Glomerular endothelial cell (primary cell): ENCODE data around the gene SLC22A14. TPM values are rescaled to one million over a fixed set of nuclear protein-coding genes. Genes with fewer than 3 reads are reported as not detected.
"Not testable (repeated sequence)": the region's sequence is repeated elsewhere in the genome, so short reads cannot be mapped to it uniquely, and the experiment has no call there.

Experiments used
- DNase-seq: peaks from one replicate; pipeline ENCODE4 v3.0.0-alpha.2; 2011; ENCODE audit warnings: low read depth, low spot score; ENCODE audit errors: extremely low read depth
- total RNA-seq: library from RNA; depleted of rRNA; stranded (reverse); fragments of >200 nt; gene quantifications from 2 replicates; pipeline ENCODE4 v1.2.3, GENCODE V29; 2015

The SLC22A14 gene
- total RNA-seq, 1 donor from 2014 or later, result 0.18 TPM

DNA sequence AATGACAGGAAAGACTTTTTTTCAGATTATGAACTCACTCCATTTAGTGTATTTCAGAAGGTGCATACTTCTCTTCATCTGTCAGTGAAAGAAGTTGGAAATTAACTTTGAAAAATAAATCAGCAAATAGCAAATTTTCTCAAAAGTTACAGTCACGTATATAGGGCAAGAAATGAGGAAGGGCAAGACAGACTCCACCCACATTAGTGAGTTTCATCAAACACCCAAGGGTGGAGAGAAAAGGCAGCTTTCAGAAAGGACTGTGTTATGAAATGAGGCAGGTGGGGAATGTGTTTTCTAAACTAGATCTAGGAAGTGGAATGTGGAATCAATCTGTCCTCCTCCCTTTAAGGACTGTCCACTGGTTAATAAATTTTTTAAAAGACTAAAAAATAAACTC is 13.6 kb upstream of the SLC22A14 start:
- no peak for DNase-seq

DNA sequence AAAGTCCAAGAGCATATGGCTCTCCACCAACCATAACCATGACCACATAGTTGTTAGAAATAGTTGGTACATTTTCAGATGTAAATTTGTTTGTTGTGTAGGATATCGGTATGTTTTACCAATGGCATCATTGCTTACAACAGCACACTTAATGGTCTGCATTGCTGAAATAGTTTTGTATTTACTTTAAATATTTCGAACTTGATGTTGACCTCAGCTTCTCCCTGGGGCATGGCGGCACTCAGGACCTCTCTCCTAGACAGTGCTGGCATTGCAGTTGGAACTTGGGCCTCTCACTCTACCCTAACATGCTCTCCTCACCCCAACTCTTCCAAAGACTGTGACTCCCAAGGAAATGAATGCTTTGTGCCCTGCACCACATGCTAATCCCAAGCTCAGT is 11.5 kb upstream of the SLC22A14 start:
- no peak for DNase-seq

DNA sequence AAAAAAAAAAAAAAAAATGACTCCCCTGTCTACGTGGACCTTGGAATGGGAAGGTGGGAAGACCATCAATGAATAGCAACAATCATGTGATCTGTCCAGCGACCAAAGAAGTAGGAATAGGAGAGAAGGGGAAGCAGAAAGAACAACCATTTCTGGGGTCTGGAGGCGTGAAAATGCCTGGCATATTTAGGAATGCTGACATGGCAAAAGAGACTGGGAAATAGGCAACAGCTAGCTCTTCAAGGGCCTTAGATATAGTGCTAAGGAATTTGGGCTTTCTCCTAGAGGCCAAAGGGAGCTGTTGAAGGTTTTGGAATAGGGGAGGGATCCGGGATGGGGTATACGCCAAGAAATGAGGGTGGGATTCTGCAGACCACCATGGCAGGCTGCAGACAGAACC is 10.5 kb upstream of the SLC22A14 start:
- DNase-seq, result no peak

DNA sequence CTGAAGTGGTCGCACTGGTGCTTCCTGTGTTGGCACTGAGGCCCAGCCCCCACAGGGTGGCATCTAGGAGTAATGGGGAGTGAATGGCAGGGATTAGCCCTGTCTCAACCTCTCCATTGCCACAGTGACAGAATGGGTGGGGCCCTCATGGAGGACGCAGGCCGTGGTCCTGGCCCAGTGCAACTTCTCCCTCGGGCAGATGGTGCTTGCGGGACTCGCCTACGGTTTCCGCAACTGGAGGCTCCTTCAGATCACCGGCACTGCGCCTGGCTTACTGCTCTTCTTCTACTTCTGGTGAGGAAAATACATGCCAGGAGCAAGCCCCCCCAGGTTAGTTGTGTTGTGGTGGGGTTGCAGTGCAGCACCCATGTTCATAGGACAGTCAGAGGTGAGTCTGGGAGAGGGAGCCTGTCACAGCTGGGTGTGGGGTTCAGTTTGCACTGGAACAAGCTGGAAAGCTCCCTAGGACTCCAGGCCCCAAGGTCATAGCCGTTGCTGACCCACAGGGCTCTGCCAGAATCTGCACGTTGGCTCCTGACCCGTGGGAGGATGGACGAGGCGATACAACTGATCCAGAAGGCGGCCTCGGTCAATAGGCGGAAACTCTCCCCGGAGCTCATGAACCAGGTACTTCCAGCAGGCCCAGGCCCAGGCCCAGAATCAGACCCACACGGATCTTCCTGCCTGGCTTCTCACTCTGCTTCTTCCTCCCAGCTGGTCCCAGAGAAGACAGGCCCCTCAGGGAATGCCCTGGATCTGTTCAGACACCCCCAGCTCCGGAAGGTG is 7.0 kb upstream of the SLC22A14 start:
- no peak for DNase-seq

DNA sequence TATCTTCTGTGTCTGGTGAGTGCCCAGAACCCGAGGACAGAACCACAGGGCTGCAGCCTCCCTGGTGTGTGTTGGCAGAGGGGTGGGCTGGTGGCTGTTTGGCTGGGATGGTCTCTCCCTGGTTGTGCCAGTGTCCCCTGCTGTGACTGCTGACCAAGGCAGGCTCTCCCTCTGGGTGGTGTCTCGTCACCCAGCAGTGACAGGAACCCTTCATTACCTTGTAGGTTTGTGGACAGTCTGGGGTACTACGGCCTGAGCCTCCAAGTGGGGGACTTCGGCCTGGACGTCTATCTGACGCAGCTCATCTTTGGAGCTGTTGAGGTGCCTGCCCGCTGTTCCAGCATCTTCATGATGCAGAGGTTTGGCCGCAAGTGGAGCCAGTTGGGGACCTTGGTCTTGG is 6.4 kb upstream of the SLC22A14 start:
- no peak for DNase-seq

DNA sequence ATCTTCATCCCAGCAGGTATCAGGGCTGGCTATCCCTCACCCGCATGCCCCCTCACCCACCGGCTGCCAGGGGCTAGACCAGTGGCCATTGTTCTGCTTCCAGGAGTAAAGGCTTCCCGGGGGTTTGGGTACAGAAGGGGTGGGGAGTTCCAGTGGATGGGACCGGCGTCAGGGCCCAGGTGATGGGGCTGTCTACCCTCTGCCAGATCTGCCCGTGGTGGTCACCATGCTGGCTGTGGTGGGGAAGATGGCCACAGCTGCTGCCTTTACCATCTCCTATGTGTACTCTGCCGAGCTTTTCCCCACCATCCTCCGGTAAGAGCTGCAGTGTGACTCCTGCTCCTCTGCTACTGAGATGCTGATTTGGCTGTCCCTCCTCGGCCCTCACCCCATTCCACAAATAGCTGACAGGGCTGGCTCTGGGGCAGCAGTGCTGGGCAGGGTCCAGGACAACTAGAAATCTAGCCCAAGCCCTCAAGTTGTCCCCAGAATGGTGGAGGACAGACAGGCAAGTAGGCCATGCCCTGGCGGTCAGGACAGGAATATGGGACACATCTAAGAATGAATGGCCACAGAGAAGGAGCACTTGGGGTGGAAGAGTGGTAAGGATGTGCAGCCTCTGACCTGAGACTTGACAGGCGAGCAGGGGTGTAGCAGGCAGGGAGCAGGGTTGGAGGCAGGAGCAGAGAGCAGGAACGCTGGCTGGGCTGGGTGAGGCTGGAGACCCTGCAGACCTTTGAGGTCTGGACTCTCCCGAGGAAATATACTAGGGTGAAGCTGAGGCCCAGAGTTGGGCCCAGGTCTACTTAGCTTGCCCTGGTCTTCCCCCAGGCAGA is 5.8 kb upstream of the SLC22A14 start:
- DNase-seq, result no peak

DNA sequence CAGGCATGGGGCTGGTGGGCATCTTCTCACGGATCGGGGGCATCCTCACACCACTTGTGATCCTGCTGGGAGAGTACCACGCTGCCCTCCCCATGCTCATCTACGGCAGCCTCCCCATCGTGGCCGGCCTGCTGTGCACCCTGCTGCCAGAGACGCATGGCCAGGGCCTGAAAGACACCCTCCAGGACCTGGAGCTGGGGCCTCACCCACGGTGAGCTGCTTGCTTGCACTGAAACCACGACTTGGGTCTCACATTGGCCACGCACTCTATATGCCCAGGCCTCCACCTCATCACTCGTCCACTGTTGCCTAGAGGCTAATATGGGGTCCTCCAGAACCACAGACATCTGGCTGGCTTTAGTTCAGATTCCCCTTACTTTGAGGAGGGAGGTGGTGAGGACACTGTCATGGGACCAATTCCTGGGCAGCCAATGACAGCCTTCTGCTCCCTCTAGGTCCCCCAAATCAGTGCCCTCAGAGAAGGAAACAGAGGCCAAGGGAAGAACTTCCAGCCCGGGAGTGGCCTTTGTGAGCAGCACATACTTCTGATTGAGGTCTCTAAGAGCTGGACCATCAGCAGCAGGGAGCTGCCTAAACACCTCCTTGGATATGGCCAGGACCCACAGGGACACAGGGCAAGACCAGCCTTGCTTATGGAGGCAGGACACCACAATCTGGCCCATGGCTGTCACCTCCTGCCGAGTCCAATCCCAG is 5.0 kb upstream of the SLC22A14 start:
- DNase-seq, result no peak

DNA sequence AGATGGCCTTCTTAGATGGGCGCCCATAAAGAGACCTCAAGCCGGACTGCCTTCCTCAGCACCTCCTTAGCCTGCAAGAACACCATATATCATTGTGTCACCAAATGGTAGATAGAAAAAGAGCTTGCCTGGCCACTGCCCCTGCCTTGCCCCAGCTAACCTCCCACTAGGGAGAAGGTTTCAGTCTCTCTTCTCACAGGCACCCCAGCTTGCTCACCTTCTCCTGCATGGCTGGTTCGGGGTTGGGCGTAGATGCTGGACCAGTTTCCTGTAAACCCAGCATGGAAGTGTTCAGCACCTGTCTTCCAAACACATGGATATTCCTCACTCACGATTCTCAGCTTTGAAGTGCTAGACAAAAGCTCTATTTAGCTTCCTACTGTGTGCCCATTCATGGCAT is 3.3 kb upstream of the SLC22A14 start:
- no peak for DNase-seq

DNA sequence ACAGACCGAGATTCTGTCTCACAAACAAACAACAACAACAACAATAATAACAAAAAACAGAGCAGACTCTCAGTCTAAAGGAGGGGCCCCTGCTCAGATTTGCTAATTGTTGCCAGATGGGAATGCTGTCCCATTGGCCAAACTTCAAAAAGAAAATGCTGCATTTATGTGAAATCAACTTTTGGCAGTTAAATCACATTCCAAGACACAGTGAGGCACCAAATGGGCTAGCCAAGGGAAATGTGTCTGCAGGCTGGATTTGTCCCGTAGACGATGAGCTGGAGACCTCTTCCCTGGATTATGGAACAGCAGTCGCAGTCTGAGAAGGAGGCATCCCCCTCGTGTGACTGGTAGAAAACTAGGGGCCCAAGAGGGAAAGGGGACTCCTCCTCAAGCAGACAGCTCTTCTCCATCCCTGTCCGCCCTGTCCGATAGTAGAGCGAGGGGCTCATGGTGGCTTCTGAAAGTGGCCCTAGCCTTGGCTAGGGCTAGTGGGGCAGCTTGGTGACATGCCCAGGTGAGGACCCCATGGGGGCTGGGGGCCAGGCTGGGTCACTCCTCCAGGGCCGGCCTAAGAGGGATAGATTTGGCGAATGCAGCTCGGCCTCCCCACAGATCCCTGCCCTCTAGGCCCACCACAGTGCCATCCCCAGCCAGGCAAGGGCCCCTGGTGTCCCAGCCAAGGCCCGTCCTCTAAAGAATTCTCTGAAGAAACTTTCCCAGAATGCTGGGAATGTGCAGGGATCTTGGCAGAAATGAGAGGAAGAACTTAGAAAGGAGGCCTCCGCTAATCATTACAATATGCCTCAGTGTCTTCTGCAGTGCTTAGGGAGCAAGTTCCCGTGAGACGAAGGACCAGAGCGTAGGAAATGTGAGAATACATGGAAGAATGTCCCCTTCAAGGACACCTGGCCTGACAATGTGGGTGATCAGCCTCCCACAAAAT is 2.0 kb downstream of the SLC22A14 start:
- no peak for DNase-seq

DNA sequence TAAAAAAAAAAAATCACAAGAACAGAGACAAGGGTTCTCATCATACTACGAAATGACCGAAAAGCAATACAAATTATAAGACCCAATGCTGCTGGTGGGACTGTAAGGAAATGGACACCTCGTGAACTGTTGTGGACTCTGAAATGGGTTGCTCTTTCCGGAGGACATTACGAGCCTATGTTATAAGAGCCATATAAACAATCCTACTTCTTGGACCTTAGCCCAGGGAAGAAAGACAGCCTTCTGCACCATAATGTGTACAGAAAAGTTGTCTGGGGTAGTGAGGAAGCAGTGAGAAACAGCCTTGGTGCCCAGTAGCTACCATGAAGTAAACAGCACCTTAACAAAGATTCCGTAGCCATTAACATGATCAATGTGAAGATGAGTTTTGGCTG is 2.7 kb downstream of the SLC22A14 start:
- DNase-seq, result no peak

DNA sequence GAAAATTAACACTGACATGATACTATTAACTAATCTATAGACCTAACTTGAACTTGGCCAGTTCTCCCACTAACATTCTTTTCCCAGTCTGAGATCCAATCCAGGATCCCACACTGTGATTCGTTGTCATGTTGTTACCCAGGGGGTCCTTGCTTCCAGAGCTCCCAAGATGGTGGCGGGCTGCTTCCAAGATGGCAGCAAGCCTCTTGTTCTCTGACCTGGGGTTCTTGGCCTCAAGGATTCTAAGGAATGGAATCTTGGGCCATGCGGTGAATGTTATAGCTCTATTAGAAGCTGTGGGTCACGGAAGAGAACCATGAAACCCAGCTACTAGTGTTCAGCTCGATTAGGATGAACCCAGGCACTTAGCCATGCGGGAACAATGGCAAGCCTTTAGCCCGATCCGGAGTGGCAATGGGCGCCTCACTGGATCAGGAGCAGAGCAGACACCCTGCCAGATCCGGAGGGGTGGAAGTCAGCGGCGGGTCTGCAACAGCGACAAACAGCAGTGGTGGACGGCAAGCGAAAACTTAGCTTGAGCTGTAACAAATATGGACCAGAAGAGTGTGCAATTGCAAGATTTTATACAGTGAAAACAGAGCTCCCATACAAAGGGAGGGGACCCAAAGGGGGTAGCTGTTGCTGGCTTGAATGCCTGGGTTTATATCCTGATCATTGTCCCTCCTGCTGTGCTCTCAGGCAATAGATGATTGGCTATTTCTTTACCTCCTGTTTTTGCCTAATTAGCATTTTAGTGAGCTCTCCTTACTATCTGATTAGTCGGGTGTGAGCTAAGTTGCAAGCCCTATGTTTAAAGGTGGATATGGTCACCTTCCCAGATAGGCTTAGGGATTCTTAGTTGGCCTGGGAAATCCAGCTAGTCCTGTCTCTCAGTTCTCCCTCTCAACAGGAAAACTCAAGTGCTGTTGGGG is 7.5 kb downstream of the SLC22A14 start:
- DNase-seq, result not testable (repeated sequence)

DNA sequence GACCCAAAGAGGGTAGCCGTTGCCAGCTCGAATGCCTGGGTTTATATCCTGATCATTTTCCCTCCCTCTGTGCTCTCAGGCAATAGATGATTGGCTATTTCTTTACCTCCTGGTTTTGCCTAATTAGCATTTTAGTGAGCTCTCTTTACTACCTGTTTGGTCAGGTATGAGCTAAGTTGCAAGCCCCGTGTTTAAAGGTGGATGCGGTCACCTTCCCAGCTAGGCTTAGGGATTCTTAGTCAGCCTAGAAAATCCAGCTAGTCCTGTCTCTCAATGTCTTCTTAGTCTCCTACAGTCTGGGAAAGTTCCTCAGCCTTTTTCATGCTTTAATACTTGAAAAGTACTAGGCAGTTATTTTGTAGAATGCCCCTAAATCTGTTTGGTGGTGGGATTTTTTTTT is 15.0 kb downstream of the SLC22A14 start:
- DNase-seq, result not testable (repeated sequence)

DNA sequence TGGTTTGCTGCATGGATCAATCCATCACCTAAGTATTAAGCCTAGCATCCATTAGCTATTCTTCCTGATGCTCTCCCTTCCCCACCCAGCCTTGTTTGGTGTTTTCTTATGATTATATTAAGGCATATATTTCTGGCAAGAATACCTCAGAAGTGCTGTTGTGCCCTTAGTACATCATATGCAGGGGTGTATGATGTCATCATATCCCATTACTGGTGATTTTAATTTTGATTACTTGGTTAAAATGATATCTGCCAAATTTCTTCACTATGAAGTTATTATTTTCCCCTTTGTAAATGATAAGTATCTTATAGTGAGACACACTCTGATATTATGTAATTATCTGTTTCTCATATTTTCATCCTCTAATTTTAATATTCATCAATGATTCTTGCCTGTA is 15.4 kb downstream of the SLC22A14 start:
- DNase-seq, result no peak

DNA sequence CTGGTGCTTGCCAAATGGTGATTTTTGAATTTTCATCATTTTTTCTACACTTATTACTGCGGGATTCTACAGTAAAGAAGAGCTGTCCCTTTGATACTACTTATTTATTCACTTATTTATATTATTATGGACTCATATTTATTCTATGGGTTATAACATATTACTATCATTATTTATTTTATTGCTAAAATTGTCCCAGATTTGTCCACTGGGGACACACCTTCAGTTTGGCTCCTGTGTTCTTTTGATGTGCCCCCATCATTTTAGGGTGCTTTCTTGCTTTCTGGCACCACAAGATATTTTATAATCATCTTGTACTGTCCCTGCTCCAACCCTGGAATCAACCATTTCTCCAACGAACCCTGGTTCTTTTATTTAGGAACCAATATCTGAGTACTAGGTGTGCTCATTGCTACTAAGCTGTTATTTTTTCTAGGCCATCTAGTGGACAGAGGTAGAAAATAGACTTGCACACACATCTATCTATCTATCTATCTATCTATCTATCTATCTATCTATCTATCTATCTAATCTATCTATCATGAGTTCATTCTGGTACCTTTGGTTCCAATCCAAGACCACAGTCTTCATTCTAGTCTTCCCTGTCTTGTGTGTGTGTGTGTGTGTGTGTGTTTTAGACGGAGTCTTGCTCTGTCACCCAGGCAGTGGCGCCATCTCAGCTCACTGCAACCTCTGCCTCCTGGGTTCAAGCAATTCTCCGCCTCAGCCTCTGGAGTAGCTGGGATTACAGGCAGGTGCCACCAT is 16.0 kb downstream of the SLC22A14 start:
- peak; percentile 3 for DNase-seq

DNA sequence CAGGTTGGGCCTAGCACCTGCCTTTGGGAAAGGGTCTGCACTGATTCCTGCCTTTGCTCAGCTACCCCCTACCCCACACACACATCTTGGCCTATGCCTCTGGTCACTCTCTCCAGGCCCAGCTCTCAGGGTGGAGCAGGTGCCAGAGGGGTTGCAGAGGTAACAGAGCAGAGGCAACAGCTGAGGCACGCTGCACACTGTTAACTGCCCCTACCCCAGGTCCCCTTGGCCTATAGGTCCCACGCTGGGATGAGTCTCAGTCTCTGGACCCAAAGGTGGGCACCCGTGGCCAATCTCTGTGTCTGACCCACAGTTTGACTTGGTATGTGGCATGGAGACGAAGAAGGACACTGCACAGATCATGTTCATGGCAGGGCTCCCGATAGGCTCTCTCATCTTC is 24.8 kb downstream of the SLC22A14 start:
- DNase-seq, result no peak

DNA sequence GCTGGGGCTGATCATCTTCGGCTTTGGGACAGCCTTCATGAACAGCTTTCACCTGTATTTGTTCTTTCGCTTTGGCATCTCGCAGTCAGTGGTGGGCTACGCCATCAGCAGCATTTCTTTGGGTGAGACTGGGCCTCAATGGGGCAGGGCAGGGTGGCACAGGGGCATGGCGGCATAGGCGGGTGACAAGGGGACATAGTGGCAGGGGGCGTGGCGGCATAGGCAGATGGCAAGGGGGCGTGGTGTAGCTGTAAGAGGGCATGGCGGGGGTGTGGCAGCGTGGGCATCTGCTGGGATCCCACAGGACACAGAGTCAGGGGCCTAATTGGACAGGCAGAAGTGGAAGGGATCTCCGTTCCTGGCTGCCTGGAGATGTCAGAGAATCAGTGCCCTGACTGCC is 25.5 kb downstream of the SLC22A14 start:
- no peak for DNase-seq

DNA sequence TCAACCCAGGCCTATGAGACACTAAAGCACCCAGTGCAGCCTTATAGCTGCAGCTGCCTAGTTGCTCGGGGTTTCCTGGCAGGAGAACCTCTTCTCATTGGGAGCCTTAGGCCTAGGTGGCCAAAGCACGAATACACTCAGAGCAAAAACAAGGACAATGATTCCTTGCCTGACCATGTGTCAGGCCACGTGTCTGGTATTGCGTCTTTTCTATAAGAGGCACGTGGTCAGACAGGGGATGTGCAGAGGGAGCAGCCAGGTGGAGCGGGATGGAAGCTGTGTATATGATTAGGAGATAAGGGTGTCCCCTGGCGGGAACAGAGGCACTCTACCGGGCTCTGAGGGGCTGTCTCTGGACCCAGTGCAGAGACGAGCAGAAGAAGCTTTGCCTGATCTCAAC is 26.4 kb downstream of the SLC22A14 start:
- DNase-seq, result no peak

DNA sequence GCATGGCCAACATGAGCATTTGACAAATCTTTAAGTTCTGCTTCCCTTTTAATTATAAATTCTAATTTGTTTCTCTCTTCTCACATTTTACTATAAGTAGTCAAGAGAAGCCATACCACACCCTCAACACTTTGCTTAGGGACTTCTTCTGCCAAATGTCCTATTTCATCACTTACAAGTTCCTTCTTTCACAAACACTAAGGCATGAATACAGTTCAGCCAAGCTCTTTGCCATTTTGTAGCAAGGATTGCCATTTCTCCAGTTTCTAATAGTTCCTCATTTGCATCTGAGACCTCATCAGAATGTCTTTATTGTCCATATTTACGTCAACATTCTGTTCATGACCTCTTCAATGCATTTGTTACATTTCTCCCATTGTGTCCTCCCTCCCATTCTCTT is 29.4 kb downstream of the SLC22A14 start:
- DNase-seq, result no peak

DNA sequence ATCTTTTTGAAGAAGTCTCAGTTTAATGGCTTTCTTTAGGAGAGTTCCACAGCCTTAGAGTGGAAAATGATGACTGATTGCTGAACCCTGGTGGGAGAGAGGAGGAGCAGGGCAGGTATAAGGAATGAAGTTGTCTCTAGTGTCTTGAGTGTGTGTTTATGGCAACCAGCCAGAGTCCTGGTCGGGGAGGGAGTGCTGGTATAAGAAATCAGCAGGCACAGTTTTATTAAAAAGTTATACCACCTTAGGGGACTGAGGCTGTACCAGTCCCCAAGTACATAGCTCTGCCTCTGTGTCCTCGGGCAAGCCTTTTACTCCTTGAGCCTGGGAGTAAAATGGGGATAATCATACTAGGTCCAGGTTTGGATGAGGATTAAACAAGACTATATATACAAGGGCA is 29.8 kb downstream of the SLC22A14 start:
- no peak for DNase-seq
